GM12891 (cell line): ENCODE data around the gene AATK.

Experiments
- POLR2A ChIP-seq: IDR thresholded peaks from 2 replicates; pipeline ENCODE4 v1.6.1; 2011; ENCODE audit warnings: low read depth, low read length, control low read depth
- POLR2AphosphoS5 ChIP-seq: IDR thresholded peaks from 2 replicates; pipeline ENCODE4 v1.6.1; 2011; ENCODE audit warnings: low read depth, low read length, control low read depth
- TAF1 ChIP-seq: IDR thresholded peaks from 2 replicates; pipeline ENCODE4 v1.6.1; 2011; ENCODE audit warnings: low read depth, low read length, control low read depth

GRCh38 chr17:81131486-81132196, 34.4 kb downstream of the AATK start:
- TF ChIP-seq POLR2A (no peak), TAF1 (no peak), POLR2AphosphoS5 (no peak)
